GM18517 (cell line): Measurements from ENCODE around the gene FAM151A.

ENCODE experiments used
- ATAC-seq: cut with Tn5 transposase; IDR thresholded peaks from one replicate; pipeline ENCODE4 v1.9.1; 2021; ENCODE audit warnings: mild to moderate bottlenecking, moderate library complexity; ENCODE audit not compliant: unreplicated experiment

Gene FAM151A

GRCh38 chr1:54581621-54582035, 41.7 kb downstream of the FAM151A start:
- ATAC-seq = no peak

GRCh38 chr1:54580856-54581550, 42.3 kb downstream of the FAM151A start:
- ATAC-seq = no peak

- no peak for ATAC-seq
Measured at GRCh38 chr1:54579337-54579781, 44.0 kb downstream of the FAM151A start.

- ATAC-seq = no peak
Measured at GRCh38 chr1:54577612-54578011, 45.7 kb downstream of the FAM151A start.

GRCh38 chr1:54575605-54576290, 47.6 kb downstream of the FAM151A start:
- ATAC-seq = no peak

GRCh38 chr1:54575161-54575560, 48.2 kb downstream of the FAM151A start:
- ATAC-seq = no peak

GRCh38 chr1:54574158-54574778, 49.1 kb downstream of the FAM151A start:
- no peak for ATAC-seq

- ATAC-seq = no peak
Measured at GRCh38 chr1:54572542-54572850, 50.8 kb downstream of the FAM151A start.

GRCh38 chr1:54571803-54572541, 51.4 kb downstream of the FAM151A start:
- no peak for ATAC-seq

GRCh38 chr1:54571326-54571725, 52.0 kb downstream of the FAM151A start:
- ATAC-seq = no peak

- no peak for ATAC-seq
Measured at GRCh38 chr1:54570161-54570560, 53.2 kb downstream of the FAM151A start.

- no peak for ATAC-seq
Measured at GRCh38 chr1:54569339-54569738, 54.0 kb downstream of the FAM151A start.

- no peak for ATAC-seq
Measured at GRCh38 chr1:54567961-54568360, 55.4 kb downstream of the FAM151A start.

GRCh38 chr1:54566438-54567141, 56.7 kb downstream of the FAM151A start:
- no peak for ATAC-seq

GRCh38 chr1:54565113-54565501, 58.2 kb downstream of the FAM151A start:
- no peak for ATAC-seq

- no peak for ATAC-seq
Measured at GRCh38 chr1:54564312-54565112, 58.8 kb downstream of the FAM151A start.

GRCh38 chr1:54559771-54560231, 63.5 kb downstream of the FAM151A start:
- no peak for ATAC-seq
